Kidney epithelial cell (primary cell): ENCODE data around the gene TEX30. TPM values are rescaled to one million over a fixed set of nuclear protein-coding genes. Genes with fewer than 3 reads are reported as not detected.
A peak's percentile ranks its signal among the peaks of the same experiment; 100 is the strongest.

Experiments
- DNase-seq: peaks from one replicate; pipeline ENCODE4 v3.0.0-alpha.2; 2010; ENCODE audit warnings: low read depth
- H3K27me3 ChIP-seq: 2 replicates; pipeline ENCODE4 v1.6.0; 2011; ENCODE audit warnings: low read length; ENCODE audit not compliant: control insufficient read depth, insufficient read depth
- H3K36me3 ChIP-seq: 2 replicates; pipeline ENCODE4 v1.5.1; 2011; ENCODE audit warnings: low read length; ENCODE audit not compliant: control insufficient read depth, insufficient read depth
- H3K4me3 ChIP-seq: 2 replicates; pipeline ENCODE4 v1.5.1; 2011; ENCODE audit warnings: low read depth, mild to moderate bottlenecking, control low read depth, low read length
- total RNA-seq: library from RNA; depleted of rRNA; stranded (reverse); fragments of >200 nt; gene quantifications from 2 replicates; pipeline ENCODE4 v1.2.3, GENCODE V29; 2015
- TF ChIP-seq, protein P1 (sequence below): IDR thresholded peaks from 2 replicates; pipeline ENCODE4 v1.5.1; 2011; ENCODE audit warnings: mild to moderate bottlenecking, moderate library complexity, low read length, control low read depth, inconsistent platforms; ENCODE audit not compliant: insufficient read depth, poor library complexity, severe bottlenecking

Gene TEX30
- total RNA-seq, 1 donor from 2014 or later = 18.6 TPM

DNA sequence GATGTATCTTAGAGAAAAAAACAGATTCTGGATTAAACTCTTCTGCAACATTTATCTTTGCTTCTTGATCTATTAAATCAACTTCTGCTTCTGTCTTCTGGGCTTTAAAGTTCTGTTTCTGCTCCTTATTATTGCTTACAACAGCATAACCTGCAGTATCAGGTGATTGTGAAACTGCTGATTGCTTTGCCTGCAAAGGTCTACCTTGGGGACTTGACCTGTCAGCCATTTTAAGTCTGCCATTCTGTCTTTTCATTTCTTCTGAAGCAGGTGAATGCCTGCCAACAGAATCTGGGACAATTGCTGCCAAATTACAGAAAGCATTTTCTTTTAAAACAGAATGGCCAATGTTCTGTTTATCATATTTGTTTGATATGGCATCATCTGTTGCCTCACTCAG, 31.1 kb downstream of the TEX30 start:
- DNase-seq = no peak
- TF ChIP-seq, protein P1, sequence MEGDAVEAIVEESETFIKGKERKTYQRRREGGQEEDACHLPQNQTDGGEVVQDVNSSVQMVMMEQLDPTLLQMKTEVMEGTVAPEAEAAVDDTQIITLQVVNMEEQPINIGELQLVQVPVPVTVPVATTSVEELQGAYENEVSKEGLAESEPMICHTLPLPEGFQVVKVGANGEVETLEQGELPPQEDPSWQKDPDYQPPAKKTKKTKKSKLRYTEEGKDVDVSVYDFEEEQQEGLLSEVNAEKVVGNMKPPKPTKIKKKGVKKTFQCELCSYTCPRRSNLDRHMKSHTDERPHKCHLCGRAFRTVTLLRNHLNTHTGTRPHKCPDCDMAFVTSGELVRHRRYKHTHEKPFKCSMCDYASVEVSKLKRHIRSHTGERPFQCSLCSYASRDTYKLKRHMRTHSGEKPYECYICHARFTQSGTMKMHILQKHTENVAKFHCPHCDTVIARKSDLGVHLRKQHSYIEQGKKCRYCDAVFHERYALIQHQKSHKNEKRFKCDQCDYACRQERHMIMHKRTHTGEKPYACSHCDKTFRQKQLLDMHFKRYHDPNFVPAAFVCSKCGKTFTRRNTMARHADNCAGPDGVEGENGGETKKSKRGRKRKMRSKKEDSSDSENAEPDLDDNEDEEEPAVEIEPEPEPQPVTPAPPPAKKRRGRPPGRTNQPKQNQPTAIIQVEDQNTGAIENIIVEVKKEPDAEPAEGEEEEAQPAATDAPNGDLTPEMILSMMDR = no peak
- Histone ChIP-seq H3K27me3 (peaks cover 3% of the 10 kb centered on the region), H3K36me3 (no peaks in the 10 kb centered on the region), H3K4me3 (no peak overlapping the region)

DNA sequence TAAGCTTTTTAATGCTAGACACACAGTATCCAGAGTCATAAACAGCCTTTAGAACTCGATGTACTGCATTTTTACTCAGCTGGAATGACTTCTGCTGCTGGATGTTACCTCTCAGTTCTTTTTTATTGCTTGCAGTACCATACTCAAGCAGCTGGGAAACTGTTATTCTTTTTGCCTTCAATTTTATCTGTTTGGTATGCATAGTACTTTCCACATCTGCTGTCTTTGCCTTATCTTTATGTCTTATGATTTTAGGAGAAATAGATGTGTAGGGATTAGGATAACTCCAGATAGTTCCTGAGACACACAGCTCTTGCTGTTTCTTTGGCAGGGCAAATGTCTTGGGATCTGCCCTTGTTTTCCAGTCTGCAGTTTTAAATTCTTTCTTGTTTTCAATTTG, 31.5 kb downstream of the TEX30 start:
- no peak for DNase-seq
- H3K4me3 ChIP-seq = no peak overlapping the region
- no peaks in the 10 kb centered on the region for H3K36me3 ChIP-seq
- TF ChIP-seq, protein P1 = no peak
- peaks cover 3% of the 10 kb centered on the region for H3K27me3 ChIP-seq

DNA sequence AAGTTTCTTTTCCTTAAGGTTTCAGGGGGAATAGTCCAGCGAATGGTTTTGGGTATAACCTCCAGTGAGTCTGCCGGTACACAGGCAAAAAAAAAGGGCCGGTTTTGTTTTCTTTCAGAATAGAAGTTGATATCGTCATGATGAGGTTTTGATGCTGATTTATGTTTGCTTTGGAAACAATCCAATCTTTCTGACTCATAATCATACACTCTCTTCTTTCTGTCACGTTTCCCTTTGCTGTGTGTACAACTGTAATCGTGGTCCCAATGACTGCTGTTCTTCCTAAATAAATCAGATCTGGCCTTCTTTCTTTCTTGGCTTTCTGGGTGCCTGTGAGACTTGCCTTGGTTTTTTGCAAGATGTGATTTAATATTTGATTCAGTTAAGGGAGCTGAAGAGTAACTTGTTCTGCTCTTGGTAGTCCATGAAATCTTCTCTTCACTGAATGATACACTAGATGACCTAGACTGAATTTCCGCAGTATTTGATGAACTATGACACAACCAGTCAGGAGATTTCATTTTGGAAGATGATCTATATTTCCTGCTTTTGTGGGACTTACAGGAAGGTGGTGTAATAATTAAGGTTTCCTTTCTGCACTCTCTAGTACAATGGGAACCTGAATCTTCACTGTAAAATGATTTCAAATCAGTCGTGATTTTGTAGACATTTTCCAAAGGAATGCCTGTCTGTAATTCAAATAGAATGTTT, 43.9 kb downstream of the TEX30 start:
- TF ChIP-seq, protein P1 = no peak
- DNase-seq = no peak
- Histone ChIP-seq H3K36me3 (no peaks in the 10 kb centered on the region), H3K27me3 (no peaks in the 10 kb centered on the region), H3K4me3 (no peak overlapping the region)

DNA sequence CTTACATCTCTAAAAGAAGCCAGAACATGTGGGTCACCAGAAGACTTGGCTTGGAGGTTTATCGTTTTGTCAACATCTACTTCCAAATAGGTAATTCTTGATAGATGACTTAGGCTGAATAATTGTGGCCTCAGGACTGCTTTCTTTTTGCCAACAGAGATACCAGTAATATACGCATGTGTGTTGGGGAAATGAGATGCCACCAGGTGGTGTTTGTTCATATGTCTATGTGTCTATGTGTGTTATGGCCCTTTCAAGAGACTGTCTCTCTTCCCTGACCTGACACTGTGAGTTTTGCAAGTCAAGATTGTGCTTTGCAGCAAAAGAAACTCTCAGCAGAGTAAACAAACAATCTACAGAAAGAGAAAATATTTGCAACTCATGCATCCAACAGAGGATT, 47.2 kb downstream of the TEX30 start:
- H3K4me3 ChIP-seq = no peak overlapping the region
- no peak for DNase-seq
- TF ChIP-seq, protein P1 = no peak
- no peaks in the 10 kb centered on the region for H3K36me3 ChIP-seq
- no peaks in the 10 kb centered on the region for H3K27me3 ChIP-seq

DNA sequence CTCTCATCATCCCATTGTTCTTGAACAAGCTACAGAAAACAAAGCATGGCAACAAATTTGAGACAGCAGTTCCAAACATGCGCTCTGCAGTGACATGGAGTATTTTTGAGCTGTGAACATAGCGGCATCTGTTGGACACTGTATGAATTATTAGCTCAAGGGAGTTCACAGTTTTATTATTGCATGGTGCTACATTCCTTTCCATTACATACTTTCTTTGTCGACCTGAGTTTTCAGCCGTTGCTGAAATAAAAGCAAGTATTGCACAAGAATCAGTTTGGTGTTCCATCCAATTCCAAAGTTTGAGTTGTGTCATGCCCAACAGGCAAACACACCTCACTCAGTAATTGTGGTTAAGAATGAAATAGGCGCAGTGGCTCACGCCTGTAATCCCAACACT, 48.7 kb downstream of the TEX30 start:
- Histone ChIP-seq H3K27me3 (no peaks in the 10 kb centered on the region), H3K36me3 (no peaks in the 10 kb centered on the region), H3K4me3 (no peak overlapping the region)
- TF ChIP-seq, protein P1 = peak; percentile 49
- no peak for DNase-seq

DNA sequence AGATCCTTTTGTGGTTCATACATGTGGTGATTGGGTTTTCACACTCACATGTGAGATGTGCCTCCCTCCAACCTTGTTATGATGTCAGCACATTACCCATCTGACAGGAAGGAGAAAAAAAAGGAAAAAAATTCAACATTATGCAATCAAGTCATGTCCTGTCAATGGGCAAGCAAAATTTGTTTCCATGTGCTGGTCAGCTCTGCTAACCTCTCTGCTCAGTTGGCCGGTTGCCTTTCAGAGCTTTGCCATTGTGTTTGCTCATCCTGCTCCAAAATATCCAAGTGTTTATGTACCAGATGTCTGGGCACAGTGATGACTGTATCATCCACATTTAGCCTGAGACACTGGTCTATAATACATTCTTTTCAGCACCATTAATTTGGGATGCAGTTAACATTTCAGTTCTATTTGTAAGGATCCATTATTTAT, 51.8 kb downstream of the TEX30 start:
- DNase-seq = no peak
- TF ChIP-seq, protein P1 = no peak
- Histone ChIP-seq H3K4me3 (no peak overlapping the region), H3K27me3 (no peaks in the 10 kb centered on the region), H3K36me3 (no peaks in the 10 kb centered on the region)
